Measurements from ENCODE around the gene COL4A2.

COL4A2 gene

DNA sequence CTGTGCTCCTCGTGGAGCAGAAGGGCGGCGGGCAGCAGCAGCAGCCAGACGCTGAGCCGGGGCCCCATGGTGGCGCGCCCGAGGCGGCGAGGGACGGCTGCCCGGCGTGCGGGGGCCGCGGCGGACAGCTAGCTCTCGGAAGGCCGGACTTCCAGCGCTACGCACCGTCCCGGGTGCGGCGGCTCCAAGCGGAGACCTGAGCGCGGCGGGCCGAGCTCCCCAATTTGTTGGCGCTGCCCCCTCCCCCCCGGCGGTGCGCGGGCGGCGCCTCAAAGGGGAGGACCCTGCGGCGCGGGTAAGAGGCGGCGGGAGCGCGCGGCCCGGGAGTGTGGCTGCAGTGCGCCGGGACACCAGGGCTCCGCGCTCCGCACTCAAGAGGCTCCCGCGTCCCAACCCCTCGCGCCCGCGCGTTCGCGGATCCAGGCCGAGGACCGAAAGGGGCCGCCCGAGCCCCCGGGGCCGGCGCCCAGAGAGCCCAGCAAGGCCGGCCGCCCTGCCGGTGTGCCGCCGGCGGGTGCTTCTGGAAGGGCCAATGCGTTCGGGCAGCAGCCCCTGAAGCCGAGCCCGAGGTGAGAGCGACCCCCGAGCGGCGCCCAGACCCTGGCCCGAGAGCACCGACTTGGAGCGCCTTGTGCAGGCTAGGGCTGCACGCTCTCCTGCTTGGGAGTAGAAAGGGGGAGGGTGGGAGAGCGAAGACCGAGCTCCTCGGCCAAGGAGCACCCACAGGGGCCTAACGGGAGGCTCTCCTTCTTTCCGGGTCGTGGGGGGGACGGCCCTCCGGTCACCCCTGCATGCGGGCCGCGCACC lies at the start of gene COL4A2, which contains the start of gene COL4A1:
Gene COL4A2 (plus strand): TSS at position 325 of the 807 bp plus-strand sequence. CDS start 620 bp downstream, outside the sequence.
Gene COL4A1 (minus strand): TSS at position 198 of the 807 bp plus-strand sequence. CDS start 130 bp downstream, at position 68.
- no peak for DNase-seq

DNA sequence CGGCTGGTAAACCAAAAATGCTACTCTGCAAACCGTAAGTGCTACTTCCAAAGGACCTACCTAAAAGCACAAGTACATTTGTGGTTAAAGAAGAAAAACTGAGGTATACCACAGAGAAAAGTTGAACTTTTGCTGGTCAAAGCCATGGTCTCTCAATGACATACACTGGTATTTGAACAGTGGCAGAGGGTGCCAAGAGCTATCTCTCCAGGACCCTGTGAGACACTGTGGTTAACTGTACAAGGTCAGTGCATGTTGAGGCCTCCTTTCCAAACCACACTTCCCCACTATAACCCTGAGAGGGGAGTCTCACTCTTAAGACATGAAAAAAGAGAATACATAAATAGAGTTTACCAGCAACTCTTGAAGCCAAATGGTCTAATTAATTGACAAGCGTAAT lies 49.7 kb upstream of the COL4A2 start:
- no peak for DNase-seq

DNA sequence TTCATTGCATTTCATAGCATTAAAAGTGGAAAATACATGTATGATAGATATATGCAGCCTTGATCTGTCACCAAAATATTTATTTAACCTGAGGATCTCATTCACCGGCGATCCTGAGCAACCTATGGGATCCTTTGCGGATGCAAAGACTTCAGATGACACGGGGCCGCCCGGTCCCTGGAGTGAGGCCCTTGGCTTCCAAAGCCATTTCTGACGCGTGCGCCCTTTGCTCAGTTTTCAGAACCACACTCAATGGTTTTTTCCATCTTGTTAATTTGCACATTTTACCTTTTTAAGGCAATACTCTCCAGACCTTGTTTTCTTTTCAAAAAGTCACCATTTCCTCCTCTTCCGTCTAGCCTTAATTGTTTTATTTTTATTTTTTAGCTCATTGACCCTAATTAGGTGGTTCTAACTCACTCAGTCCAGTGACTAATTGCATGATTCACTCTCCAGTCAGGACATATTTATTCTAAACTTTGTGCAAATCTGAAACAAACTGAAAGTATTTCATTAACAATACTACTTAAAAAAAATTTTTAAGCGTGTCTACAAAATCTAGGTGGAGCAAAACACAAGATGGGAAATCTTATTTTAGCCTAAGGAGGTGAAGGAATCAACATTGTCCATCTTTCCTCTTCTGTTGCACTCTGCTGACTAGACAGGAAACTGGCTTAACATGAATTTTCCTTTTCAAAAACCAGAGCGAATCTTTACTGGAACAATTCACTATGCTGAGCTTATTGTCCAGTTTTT lies 48.0 kb upstream of the COL4A2 start:
- DNase-seq: no peak

DNA sequence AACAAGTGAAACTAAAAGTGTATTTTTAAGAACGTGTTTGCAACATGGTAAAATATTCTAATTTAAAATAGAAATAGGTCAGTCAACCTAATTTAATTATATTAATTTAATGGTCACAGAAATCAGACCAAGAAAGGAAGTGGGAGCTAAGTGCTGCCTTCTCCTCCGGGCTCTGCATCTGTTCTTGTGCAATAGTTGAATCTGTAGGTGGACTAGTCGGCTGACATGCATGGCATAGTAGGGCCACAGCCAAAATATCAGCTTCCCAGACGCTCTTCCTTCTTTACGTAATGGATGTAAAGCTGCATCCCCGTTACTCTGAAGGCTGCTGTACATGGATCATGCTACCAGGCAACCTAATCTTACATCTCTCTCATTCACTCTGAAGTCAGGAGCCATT lies 47.4 kb upstream of the COL4A2 start:
- DNase-seq: no peak

DNA sequence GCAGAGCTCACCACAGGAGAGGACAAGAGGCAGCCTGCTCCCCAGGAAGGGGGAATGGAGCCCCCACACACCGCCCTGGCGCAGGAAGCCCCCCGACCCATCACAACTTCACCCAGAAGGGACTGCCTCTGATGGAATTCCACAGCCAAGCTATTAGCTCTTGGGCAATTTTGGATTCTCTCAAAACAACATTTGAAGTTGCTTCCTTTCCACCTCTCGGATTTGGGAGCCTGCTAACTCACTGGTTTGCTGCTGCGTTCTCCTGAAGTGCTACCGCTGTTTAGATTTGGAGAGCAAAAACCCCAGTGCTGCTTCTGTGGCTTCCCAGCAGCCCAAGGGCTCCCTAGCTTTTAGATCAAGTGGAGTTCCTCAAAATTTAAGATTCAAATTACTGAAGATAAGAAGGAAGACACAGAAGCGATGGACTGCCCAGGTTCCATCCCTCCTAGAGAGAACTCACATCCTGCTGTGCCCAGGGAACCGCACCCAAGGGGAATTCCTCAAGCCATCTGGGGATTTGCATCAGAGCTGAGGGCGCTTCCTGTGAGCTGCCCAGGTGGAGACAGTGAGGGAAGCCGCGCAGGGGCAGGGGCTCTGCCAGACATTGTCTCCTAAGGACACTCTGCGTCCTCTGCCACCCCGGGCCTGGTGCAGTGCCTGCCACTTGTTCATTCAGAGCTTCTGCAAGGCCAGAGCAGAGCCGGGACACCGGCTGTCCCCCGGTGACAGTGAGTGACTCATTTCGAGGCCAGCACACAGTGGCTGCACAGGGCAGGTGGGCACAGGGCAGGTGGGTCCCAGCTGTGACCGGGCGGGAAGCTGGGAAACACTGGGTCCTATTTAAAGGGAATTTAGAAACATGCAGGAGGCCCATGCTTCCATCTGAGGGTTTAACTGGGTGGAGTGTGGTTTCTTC lies 45.7 kb upstream of the COL4A2 start:
- DNase-seq: no peak

DNA sequence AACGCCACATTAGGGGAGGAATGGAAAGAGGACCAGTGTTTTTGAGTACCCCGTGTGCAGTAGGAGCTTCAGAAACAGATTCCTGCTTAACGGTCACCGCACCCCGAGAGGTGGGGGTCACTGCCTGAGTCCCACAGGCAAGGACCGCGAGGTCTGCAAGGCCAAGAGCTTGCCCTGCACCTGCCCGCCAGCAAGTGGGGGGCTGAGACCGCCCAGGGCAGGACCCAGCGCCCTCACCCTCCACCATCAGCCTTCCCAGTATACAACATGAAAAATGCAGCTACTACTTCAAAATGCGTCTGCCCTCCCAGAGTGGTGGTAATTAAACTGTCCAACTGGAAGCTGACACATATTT lies 45.0 kb upstream of the COL4A2 start:
- DNase-seq: no peak

DNA sequence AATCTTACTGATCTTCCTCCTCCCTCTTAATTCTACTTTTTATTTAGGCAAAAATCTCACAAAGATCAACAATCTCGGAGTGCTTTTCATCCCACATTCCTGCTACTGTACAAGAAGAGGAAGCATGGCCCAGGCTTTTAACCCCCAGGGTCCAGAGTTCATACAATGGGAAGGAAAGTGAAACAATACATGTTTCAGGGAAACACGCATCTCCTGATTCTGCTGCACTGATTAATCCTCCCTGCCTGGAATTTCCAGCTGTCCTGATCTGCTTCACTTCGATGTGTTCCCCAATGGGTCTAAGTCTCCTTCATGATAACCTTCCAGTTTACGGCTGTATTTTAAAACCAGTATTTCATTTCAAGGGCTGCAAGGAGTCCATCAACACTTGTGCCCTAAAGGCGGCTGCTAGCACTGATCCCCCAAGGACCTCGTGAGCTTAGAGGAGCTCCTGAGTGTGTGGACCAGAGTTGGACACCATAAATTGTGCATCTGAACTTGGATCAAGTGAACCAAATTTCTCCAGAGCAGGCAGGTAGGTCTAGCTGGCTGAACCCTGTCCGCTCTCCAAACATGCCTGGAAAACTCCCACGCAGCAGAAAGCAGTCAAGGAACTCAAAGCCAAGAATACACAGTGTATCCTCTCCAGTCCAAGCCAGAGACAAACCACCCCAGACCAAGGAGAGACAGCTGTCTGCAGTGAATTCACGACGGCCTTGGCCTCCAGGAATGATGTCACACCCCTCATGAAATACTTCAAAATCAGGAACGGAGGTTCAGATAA lies 44.4 kb upstream of the COL4A2 start:
- no peak for DNase-seq

DNA sequence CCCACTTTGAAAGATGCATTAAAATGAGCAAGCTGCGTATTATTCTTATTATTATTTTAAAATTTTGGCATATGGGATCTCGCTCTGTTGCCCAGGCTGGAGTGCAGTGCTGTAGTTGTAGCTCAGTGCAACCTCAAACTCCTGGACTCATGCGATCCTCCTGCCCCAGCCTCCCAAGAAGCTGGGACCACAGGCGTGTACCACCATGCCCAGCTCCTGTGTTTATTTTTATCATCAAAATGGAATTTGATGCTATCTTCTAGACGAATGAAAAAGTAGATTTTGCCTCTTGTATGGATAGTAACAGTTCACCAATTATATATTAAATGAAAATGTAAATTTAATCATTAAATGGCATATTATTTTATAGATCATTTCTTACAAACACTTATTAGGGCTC lies 43.7 kb upstream of the COL4A2 start:
- no peak for DNase-seq

DNA sequence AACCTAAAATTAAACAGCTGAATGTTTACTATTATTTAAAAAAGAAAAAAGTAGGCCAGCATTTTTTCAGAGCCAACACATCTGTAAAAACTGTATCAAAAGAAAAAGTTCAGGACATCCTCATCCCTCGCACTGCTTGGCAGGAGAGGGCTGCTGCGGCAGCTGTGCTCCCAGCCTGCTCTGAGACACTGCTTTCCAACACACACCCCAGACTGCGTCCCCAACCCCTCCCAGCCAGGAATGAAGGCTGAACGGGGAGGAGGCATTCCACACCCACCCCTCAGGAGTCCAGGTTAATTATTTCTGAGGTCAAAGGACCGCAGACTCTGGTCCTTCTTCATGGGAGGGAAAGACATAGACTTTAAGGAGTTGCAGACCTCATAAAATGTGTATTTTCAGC lies 43.2 kb upstream of the COL4A2 start:
- no peak for DNase-seq

DNA sequence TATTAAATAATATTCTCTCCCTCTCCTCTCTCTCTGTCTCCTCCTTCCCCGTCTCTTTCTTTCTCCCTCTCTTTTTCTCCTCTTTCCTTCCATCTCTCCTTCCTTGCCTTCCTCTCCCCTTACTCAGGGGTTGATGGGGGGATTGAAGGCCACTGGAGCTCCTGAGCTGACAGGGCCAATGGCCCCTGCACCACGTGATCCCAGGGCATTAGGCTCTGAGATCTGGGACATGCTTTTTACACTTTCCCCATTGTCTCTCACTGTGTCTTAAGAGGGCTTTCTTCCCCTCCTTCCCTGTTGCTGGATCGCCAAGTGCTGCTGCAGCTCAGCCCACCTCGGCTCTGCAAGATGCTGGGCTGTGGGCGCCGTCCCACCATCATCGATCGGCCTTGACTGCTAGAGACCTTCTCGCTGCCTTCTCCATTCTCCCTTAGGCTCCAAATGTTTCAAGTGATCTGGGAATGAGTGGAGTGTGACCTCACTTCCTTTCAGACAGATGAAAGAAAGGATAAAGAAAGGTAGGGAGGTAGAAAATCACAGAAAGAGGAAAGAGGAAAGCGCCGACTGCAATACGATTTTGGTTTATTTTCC lies 42.3 kb upstream of the COL4A2 start:
- no peak for DNase-seq

DNA sequence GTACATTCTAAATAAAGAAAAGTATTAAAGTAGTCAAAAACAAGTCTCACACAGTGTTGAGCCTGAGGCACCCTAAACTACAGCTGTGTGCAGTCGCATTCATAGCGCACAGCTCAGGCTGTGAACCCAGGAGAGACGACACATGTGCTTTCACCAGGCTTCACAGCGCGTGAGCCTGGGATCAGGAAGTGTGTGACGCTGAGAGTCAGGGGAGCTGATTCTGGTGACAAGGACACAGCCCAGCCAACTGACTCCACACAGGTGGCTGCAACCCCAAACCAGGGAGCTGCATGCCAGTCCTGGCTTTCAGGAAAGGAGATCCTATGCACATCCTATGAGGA lies 41.8 kb upstream of the COL4A2 start:
- DNase-seq: no peak

DNA sequence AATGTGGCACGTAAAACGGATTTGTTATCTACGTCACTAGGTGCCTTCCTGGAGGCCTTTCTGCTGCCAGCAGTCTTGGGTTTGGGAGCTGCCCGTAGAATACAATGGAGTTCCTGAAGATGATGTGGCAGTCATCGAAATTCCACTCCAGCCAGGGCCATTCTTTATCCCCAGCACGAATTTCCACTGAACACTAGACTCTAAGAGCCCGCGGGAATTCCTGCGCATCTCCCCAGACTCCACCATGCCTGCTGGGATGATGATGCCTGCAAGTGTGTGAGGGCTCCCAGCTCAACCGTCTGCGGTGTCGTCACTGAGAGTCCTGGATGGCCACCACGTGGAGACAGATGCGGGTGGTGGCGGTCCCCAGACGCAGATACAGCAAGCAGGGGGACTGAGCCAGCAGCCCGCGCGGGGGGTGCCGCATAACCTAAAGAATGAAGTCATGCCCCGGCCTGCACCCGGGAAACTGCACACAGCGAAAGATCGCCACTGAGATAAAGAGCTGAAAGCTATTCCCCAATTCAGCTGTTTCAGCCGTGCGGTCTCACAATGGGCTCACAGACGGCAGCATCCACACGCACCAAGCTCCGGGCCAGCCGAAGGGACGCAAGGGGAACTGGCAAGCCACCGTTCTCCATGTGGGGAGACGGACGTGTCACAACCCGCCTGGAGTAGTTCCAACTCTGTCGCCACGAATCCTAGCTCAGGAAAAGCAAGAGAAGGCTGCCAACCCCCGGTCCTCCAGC lies 41.2 kb upstream of the COL4A2 start:
- no peak for DNase-seq

DNA sequence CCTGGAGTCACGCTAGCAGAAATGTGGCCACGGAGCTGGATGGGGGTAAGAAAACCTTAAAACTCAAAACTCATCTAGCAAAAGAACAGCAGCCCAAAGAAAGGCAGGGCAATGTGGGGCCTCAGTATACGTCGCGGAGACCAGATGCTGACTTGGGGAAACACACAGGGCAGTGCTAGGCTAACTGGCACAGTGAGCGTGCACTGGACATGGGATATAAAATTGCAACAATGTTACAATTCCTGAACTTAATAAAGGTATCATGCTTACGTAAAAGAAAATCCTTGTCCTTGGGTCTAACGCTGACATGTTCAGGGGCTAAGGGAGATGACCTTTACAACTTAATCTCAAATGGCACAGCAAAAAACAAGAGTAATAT lies 40.7 kb upstream of the COL4A2 start:
- DNase-seq: no peak

DNA sequence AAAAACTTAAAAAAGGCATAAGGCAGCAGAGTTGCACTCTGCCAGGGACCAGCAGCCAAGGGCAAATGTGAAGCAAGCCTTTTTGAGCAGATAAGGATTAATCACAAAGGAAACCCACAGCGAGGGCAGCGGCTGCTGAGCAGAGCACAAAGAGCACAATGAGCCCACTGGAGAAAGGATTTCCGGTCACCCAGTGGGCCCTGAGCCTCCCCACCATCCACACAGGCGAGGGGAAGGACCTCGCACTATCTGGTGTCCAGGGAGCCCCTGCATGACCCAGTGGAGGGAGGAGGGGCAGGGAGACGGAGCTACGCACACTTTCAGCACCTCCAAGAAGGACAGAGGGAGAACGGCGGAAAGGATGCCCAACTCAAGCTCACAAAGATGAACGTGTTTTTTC lies 40.1 kb upstream of the COL4A2 start:
- no peak for DNase-seq

DNA sequence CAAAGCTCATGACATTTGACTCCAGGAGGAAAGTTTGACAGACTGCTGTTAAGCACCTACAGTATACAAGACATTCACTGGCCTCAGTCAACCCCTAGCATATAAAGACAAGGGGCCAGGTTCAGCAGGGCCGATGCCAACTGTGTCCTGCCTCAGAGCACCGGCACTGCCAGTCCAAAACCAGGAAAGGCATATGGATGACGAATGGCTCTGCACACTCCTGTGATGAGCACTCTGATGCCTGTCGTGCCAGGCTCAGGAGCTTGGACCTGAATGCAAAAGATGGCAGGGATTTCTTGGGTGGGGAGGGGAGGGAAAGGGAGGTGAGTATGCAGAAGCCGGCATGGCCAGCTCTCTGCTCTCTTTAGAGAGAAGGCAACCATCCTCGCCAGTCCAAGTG lies 39.0 kb upstream of the COL4A2 start:
- no peak for DNase-seq

DNA sequence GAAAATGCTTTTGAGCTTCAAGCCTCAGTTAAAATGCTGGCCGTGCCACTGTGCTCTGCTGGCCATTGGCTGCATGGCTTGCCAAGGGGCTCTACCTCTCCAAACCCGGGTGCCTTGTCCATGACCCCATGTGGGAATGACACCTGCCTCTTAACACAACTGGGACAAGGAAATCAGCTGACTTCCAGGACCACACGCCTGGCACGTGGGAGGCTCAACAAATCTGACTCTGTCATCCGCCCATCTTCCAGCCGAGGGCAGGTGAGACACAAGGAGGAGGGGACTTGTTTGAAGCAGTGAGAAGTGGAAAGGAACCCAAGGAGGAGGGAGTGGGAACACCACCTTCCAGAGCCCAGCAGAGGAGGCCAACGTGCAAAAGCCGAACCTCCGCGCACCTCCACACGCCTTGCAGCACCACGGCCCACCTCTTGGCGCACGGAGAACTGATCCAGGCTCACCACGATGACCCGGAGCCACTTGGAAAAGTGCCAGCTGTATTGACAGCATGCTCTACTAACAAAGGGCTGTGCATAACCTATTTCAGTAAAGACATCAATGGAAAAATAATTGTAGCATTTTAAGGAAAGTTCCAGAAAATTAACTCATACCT lies 38.4 kb upstream of the COL4A2 start:
- no peak for DNase-seq

DNA sequence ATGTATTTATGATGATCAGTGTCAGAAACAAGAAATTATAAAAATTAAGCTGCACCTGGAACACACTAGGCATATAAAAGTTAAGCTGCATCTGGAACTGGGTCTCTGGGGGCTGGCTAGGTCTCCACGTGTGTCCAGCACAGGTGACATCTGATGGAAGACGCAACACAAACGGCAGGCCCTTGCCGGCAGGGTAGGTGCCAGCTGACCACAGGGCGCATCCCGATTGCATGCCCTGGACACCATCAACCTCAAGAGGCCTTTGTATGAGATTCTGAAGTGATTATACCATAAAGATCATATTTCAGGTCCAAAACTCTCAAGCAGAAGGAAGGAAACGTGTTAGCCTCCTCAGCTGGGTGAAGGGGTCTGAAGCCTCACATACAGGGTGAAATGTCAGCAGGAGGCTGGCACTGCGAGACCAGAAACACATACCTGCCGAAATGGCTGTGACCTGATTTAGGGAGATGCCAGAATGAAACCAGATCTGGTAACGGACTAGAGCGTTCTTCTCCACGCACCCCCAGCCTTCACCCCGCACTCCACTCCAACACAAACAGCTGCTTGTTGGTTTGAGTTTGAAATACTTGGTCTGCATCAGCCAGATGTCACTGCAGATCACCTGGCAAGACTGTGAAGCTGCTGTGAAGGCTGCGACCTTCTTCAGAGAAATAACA lies 37.4 kb upstream of the COL4A2 start:
- no peak for DNase-seq

DNA sequence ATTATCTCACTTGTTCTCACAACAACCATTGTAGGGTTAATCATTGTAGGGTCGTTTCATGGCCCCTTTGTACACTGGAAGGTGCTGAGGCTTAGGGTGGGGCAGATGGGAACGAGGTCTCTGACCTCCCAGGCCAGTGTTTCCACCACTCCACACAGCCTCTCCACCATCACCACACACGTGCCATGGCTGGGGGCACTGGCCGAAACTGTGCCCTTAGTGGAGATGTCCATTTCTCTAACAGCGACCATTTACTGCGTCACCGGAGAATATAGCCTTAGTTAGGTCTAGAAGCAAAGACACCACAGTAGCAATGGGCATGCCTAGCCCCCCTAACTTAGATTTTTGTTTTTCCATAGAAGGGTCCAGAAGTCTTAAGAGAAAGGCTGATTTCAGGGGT lies 36.6 kb upstream of the COL4A2 start:
- DNase-seq: no peak

DNA sequence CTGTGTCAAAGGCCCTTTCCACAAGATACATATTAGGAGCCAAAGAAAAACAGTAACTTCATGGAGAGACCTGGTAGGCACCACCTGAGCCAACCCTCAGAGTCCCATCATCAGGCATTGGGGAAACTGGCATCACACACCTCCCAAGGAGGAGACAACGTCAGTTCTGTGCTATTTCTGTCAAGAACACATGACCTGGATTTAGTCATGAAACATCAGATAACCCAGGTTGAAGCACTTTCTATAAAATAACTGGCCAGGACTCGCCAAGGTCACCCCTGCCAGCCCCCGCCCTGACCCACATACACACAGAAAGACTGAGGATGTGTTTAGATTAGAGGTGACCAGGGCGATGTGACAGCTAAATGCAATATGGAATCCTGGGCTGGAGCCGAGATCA lies 35.8 kb upstream of the COL4A2 start:
- DNase-seq: no peak

DNA sequence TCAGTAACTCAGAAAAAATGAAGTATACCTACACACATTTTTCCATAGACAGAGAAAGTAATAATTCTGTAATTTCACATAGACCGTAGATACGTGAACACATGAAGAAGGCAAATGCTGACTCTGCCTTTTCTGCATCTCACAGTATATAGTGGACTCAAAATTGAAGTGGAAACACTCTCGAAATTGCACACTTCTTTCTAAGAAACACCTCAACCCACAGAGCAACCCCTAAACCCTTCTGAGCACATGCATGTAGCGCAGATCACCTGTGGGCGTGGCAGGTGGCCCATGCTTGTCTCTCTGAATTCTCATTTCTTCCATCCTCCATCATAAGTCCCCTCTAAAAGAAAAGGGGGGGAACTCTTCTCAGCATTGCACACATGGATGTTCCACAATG lies 34.9 kb upstream of the COL4A2 start:
- no peak for DNase-seq

All from NCI-H2171 (cell line).